Testis (tissue), 3 donors: ENCODE results near the gene CLPSL1. TPM values are rescaled to one million over a fixed set of nuclear protein-coding genes. Genes with fewer than 3 reads are reported as not detected.

Source experiments
- DNase-seq: peaks from one replicate; pipeline ENCODE4 v3.0.0-alpha.2; 2019
- H3K27ac ChIP-seq, 2 donors: fragments of 200-600 bp; sonication (generic); one replicate each; pipeline ENCODE4 v1.5.1; 2019
- H3K27me3 ChIP-seq: fragments of 200-600 bp; sonication (generic); one replicate; pipeline ENCODE4 v1.5.1; 2019
- H3K36me3 ChIP-seq: fragments of 200-600 bp; sonication (generic); one replicate; pipeline ENCODE4 v1.5.1; 2017; ENCODE audit warnings: low read depth; ENCODE audit errors: missing control alignments
- H3K4me1 ChIP-seq: fragments of 200-600 bp; sonication (generic); one replicate; pipeline ENCODE4 v1.5.1; 2019
- H3K4me3 ChIP-seq, 2 donors: fragments of 200-600 bp; sonication (generic); one replicate each; pipeline ENCODE4 v1.5.1; 2017 to 2019
- H3K9me3 ChIP-seq: fragments of 200-600 bp; sonication (generic); one replicate; pipeline ENCODE4 v1.5.1; 2017
- CTCF ChIP-seq, 3 experiments: fragments of 450-650 bp in 2 of 3; fragments of 200-600 bp in 1 of 3; sonication (generic) in 1 of 3; IDR thresholded peaks; one replicate each; pipeline ENCODE4 v1.5.1; 2016 to 2019; ENCODE audit warnings: antibody characterized with exemption in 3 of 3, mild to moderate bottlenecking in 2 of 3, moderate library complexity in 1 of 3
- POLR2A ChIP-seq: fragments of 450-650 bp; IDR thresholded peaks from one replicate; pipeline ENCODE4 v1.6.1; 2017; ENCODE audit warnings: antibody characterized with exemption, mild to moderate bottlenecking, moderate library complexity
- WGBS, 2 donors: methylation state at CpG; one replicate each; pipeline ENCODE4 v1.1.5; 2018; 5-methylcytosine and 5-hydroxymethylcytosine counted together
- intact Hi-C: fragments of 100-400 bp; cut with DNase I; formaldehyde crosslinking; loops from one replicate; pipeline ENCODE4 v1.15.1; 2023; ENCODE audit warnings: low total_unique reads
- polyA plus RNA-seq: library from polyadenylated mRNA; stranded (reverse); fragments of 350-450 nt; fragmentation: Illumina TruSeq; extraction: RNeasy Lipid Tissue Mini Kit (QIAGEN cat#74804); gene quantifications from one replicate; pipeline ENCODE4 v1.2.3, GENCODE V29; 2014; ENCODE audit warnings: low read depth, low replicate concordance; ENCODE audit not compliant: insufficient read depth
- total RNA-seq, 2 donors: library from RNA; depleted of rRNA; stranded (reverse); fragments of >200 nt; gene quantifications; one replicate each; pipeline ENCODE4 v1.2.3, GENCODE V29; 2016

Gene CLPSL1
- total and polyA plus RNA-seq, 3 donors from 2014 or later: not detected

GRCh38 chr6:35786272-35786671, 5.5 kb downstream of the CLPSL1 start:
- H3K27me3 ChIP-seq: no peaks in the 10 kb centered on the region
- H3K9me3 ChIP-seq: no peaks in the 10 kb centered on the region
- WGBS, 2 donors: 56 to 65% methylated on average over 2 of the region's 2 CpGs
- H3K27ac ChIP-seq: no peak overlapping the region
- no peak overlapping the region for H3K4me3 ChIP-seq
- DNase-seq: no peak
- intact Hi-C loops: no loop called here
- H3K4me1 ChIP-seq: no peaks in the 10 kb centered on the region
- H3K36me3 ChIP-seq: no peaks in the 10 kb centered on the region
- TF ChIP-seq POLR2A: no peak
- TF ChIP-seq CTCF (IDR thresholded peaks at IDR 0.05): no peak

- Histone ChIP-seq H3K36me3 (no peaks in the 10 kb centered on the region), H3K9me3 (no peaks in the 10 kb centered on the region), H3K4me3 (peak overlapping the region; percentile 24 to 40), H3K4me1 (no peaks in the 10 kb centered on the region), H3K27me3 (no peaks in the 10 kb centered on the region), H3K27ac (no peak overlapping the region)
- no peak for DNase-seq
- 19 to 38% methylated on average over 25 of the region's 25 CpGs for WGBS, 2 donors
- TF ChIP-seq CTCF (IDR thresholded peaks at IDR 0.05): no peak
- TF ChIP-seq POLR2A: no peak
- intact Hi-C loops: loop anchor here (1.0 kb wide), 1 partner anchor 11 kb away; no protein-coding TSS in a partner anchor
Observed at GRCh38 chr6:35786810-35787209, 6.0 kb downstream of the CLPSL1 start.

- DNase-seq: no peak
- Histone ChIP-seq H3K4me3 (peak overlapping the region; percentile 24 to 40), H3K27ac (no peak overlapping the region), H3K27me3 (no peaks in the 10 kb centered on the region), H3K9me3 (no peaks in the 10 kb centered on the region), H3K36me3 (no peaks in the 10 kb centered on the region), H3K4me1 (no peaks in the 10 kb centered on the region)
- TF ChIP-seq POLR2A: no peak
- 68 to 76% methylated on average over 13 of the region's 13 CpGs for WGBS, 2 donors
- intact Hi-C loops: loop anchor here (1.0 kb wide), 1 partner anchor 11 kb away; no protein-coding TSS in a partner anchor
Observed at GRCh38 chr6:35787266-35788218, 6.7 kb downstream of the CLPSL1 start.

- H3K4me1 ChIP-seq: no peaks in the 10 kb centered on the region
- H3K36me3 ChIP-seq: no peaks in the 10 kb centered on the region
- H3K4me3 ChIP-seq: no peak overlapping the region
- no peak for DNase-seq
- H3K9me3 ChIP-seq: no peaks in the 10 kb centered on the region
- intact Hi-C loops: no loop called here
- H3K27ac ChIP-seq: no peak overlapping the region
- H3K27me3 ChIP-seq: no peaks in the 10 kb centered on the region
- 68 to 69% methylated on average over 4 of the region's 4 CpGs for WGBS, 2 donors
- no peak for TF ChIP-seq POLR2A
- TF ChIP-seq CTCF (IDR thresholded peaks at IDR 0.05): no peak
Observed at GRCh38 chr6:35788423-35788982, 7.7 kb downstream of the CLPSL1 start.

GRCh38 chr6:35790683-35791082, 9.9 kb downstream of the CLPSL1 start:
- Histone ChIP-seq H3K27ac (no peak overlapping the region), H3K36me3 (no peaks in the 10 kb centered on the region), H3K9me3 (no peaks in the 10 kb centered on the region), H3K27me3 (no peaks in the 10 kb centered on the region), H3K4me1 (no peaks in the 10 kb centered on the region), H3K4me3 (no peak overlapping the region)
- TF ChIP-seq POLR2A (no peak), CTCF (IDR thresholded peaks at IDR 0.05) (no peak)
- intact Hi-C loops: no loop called here
- DNase-seq: no peak
- WGBS, 2 donors: 84 to 85% methylated on average over 5 of the region's 5 CpGs
